Hematopoietic multipotent progenitor cell treated with erythropoietin and hydrocortisone succinate and interleukin-3 and kit ligand, for 8 days (in vitro differentiated cells): ENCODE measurements around the gene MRPL22.
A peak's percentile ranks its signal among the peaks of the same experiment; 100 is the strongest.
"Not testable (repeated sequence)": the region's sequence is repeated elsewhere in the genome, so short reads cannot be mapped to it uniquely, and the experiment has no call there.

ENCODE experiments used
- DNase-seq: peaks from one replicate; pipeline ENCODE4 v3.0.0-alpha.2; 2015

MRPL22 gene

GRCh38 chr5:154999865-155000264 is 59.0 kb downstream of the MRPL22 start:
- DNase-seq, result no peak

DNA sequence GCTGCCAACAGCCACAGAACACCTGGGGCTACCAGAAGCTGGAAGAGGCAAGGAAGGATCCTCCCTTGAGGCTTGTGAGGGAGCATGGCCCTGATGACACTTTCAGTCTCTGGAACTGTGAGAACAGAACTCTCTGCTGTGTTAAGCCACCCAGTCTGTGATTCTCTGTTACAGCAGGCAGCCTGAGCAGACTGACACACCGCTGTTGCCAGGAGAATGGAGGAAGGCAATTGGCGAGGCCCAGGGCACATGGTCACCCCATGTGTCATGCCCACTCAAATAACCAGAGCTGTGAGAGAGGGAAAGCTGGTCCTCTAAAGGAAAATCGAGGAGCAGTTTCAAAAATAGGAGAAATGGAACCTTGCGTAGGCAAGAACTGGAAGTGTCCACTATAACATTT is 60.6 kb downstream of the MRPL22 start:
- DNase-seq, result no peak

DNA sequence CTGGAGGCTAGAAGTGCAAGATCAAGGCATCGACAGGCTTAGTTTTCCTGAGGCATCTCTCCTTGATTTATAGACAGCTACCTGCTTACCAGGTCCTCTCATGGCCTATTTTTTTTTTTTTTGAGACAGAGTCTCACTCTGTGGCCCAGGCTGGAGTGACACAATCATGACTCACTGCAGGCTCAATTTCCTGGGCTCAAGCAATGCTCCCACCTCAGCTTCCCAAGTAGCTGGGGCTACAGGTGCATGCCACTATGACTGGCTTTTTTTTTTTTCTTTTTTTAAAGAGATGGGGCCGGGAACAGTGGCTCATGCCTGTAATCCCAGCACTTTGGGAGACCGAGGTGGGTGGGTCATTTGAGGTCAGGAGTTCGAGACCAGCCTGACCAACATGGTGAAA is 61.8 kb downstream of the MRPL22 start:
- not testable (repeated sequence) for DNase-seq

DNA sequence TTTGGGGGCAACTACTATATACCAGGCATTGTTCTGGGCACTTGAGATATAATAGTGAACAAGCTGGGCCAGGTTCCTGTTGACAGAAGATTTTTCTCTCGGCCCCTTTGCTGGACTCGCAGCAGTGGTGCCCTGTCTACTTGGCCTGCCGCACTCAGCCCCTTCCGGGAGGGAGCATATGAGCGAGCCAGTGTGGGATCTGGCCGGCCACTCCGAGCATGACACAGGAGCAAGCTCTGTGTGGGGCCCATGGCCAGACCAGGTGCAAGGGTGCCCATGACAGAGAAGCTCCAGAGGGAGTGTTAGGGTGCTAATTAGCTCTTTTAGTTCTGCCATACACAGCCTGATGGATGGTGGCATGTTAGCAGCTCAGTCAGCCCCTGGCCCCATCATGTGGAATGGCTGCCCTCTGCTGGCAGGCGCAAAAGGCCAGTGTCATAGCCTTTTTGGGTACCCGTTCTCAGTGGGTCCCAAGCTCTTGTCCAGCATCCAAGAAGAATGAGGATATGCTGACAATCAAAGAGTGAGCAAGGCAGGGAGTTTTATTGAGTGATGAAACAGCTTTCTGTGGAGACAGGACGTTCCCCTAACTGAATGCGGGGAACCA is 63.4 kb downstream of the MRPL22 start:
- DNase-seq, result peak; percentile 68

DNA sequence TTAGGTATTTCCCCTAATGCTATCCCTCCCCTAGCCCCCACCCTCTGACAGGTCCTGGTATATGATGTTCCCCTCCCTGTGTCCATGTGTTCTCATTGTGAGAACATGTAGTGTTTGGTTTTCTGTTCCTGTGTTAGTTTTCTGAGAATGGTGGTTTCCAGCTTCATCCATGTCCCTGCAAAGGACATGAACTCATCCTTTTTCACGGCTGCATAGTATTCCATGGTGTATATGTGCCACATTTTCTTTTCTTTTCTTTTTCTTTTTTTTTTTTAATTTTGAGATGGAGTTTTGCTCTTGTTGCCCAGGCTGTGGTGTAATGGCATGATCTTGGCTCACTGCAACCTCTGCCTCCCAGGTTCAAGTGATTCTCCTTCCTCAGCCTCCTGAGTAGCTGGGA is 65.4 kb downstream of the MRPL22 start:
- not testable (repeated sequence) for DNase-seq

GRCh38 chr5:155008669-155009068 is 67.8 kb downstream of the MRPL22 start:
- DNase-seq, result no peak

- no peak for DNase-seq
Measured at GRCh38 chr5:155010881-155011280, 70.0 kb downstream of the MRPL22 start.

DNA sequence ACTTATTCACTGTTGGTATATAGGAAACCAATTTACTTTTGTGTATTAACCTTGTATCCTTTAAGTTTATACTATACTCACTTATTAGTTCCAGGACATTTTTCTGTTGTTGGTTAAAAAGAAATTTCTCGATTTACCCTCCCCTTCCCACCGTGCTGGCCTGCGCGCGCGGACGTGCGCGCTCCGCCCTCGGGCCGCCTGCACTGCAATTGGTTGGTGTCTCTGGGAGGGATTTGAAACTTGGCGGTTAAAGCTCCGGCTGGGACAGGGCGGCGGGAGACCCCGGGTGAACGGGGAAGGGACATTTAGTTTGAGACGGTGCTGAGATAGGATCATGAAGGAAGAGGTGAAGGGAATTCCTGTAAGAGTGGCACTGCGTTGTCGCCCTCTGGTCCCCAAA is 72.7 kb downstream of the MRPL22 start, which contains the start of gene KIF4B:
KIF4B (plus strand) TSS at position 230 of the 400 bp plus-strand sequence; CDS start at position 335, 105 bp downstream.
- DNase-seq, result no peak

DNA sequence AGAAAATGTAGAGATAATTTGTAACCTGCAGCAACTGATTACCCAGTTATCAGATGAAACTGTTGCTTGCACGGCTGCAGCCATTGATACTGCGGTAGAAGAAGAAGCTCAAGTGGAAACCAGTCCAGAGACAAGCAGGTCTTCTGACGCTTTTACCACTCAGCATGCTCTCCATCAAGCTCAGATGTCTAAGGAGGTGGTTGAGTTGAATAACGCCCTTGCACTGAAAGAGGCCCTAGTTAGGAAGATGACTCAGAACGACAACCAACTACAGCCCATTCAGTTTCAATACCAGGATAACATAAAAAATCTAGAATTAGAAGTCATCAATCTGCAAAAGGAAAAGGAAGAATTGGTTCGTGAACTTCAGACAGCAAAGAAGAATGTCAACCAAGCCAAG is 74.4 kb downstream of the MRPL22 start:
- DNase-seq, result peak; percentile 21

- DNase-seq, result peak; percentile 55
Measured at GRCh38 chr5:155017610-155018009, 76.7 kb downstream of the MRPL22 start.
